ENCODE measurements around the gene C1RL. TPM values are rescaled to one million over a fixed set of nuclear protein-coding genes. Genes with fewer than 3 reads are reported as not detected.

Gene C1RL
- total RNA-seq, 2 experiments from 2014 or later = 12.2 to 14.1 TPM

- ChIA-PET POLR2A (no interaction called here), CTCF (no interaction called here)
- ATAC-seq (ENCODE audit: poor library complexity) = no peak
- no peaks in the 10 kb centered on the region for H3K9me3 ChIP-seq (ENCODE audit: control insufficient read depth in 1 of 2, insufficient read depth in 1 of 2, low read length in 2 of 2)
- H3K27ac ChIP-seq (ENCODE audit: low read depth in 1 of 2, low read length in 2 of 2) = no peak overlapping the region
- TF ChIP-seq CTCF (IDR thresholded peaks at IDR 0.05) = no peak
- Mint-ChIP-seq H3K27me3 (no peaks in the 10 kb centered on the region), H3K4me1 (ENCODE audit: low read depth) (no peaks in the 10 kb centered on the region), H3K4me3 (no peak overlapping the region), H3K36me3 (ENCODE audit: low read depth) (peaks cover 76% of the 10 kb centered on the region), H3K9me3 (no peaks in the 10 kb centered on the region), H3K27ac (no peak overlapping the region)
- no peak overlapping the region for H3K4me3 ChIP-seq (ENCODE audit: low read length)
- intact Hi-C loops (cut with DNase I, micrococcal nuclease) = no loop called here
- H3K4me1 ChIP-seq (ENCODE audit: insufficient read depth, low read length) = no peaks in the 10 kb centered on the region
- no peaks in the 10 kb centered on the region for H3K27me3 ChIP-seq (ENCODE audit: control insufficient read depth in 1 of 2, insufficient read depth in 2 of 2, low read length in 2 of 2)
- DNase-seq = no peak
- H3K36me3 ChIP-seq (ENCODE audit: insufficient read depth, low read length) = peaks cover 71% of the 10 kb centered on the region
These were observed 37.2 kb upstream of the C1RL start for GRCh38 chr12:7146228-7146627.

GRCh38 chr12:7145671-7146070 lies 36.7 kb upstream of the C1RL start:
- H3K4me3 Mint-ChIP-seq = no peak overlapping the region
- H3K9me3 Mint-ChIP-seq = no peaks in the 10 kb centered on the region
- no peak overlapping the region for H3K4me3 ChIP-seq (ENCODE audit: low read length)
- H3K36me3 Mint-ChIP-seq (ENCODE audit: low read depth) = peaks cover 74% of the 10 kb centered on the region
- ChIA-PET CTCF (interaction anchor here (1.4 kb wide), 1 partner anchor 36 kb away, joined by 3 read pairs; no protein-coding TSS in a partner anchor), POLR2A (no interaction called here)
- no peaks in the 10 kb centered on the region for H3K4me1 Mint-ChIP-seq (ENCODE audit: low read depth)
- H3K27ac Mint-ChIP-seq = no peak overlapping the region
- no peak overlapping the region for H3K27ac ChIP-seq (ENCODE audit: low read depth in 1 of 2, low read length in 2 of 2)
- no peaks in the 10 kb centered on the region for H3K27me3 ChIP-seq (ENCODE audit: control insufficient read depth in 1 of 2, insufficient read depth in 2 of 2, low read length in 2 of 2)
- intact Hi-C loops (cut with DNase I, micrococcal nuclease) = no loop called here
- peaks cover 69% of the 10 kb centered on the region for H3K36me3 ChIP-seq (ENCODE audit: insufficient read depth, low read length)
- no peaks in the 10 kb centered on the region for H3K9me3 ChIP-seq (ENCODE audit: control insufficient read depth in 1 of 2, insufficient read depth in 1 of 2, low read length in 2 of 2)
- no peaks in the 10 kb centered on the region for H3K4me1 ChIP-seq (ENCODE audit: insufficient read depth, low read length)
- no peak for TF ChIP-seq CTCF (IDR thresholded peaks at IDR 0.05)
- DNase-seq (no peak), ATAC-seq (ENCODE audit: poor library complexity) (no peak)
- H3K27me3 Mint-ChIP-seq = no peaks in the 10 kb centered on the region

- ChIA-PET CTCF (interaction anchor here (1.4 kb wide), 2 partner anchors 32 to 35 kb away, joined by 3 to 7 read pairs; no protein-coding TSS in a partner anchor), POLR2A (interaction anchor here (0.7 to 0.8 kb wide), 2 partner anchors 199 to 219 kb away, joined by 3 to 4 read pairs; no protein-coding TSS in a partner anchor)
- Mint-ChIP-seq H3K9me3 (no peaks in the 10 kb centered on the region), H3K27me3 (no peaks in the 10 kb centered on the region), H3K27ac (no peak overlapping the region), H3K36me3 (ENCODE audit: low read depth) (peaks cover 69% of the 10 kb centered on the region), H3K4me1 (ENCODE audit: low read depth) (no peaks in the 10 kb centered on the region), H3K4me3 (no peak overlapping the region)
- DNase-seq (peak in 3 of 14 experiments; percentile 40 to 53 (median 53)), ATAC-seq (ENCODE audit: poor library complexity) (peak; percentile 59)
- H3K36me3 ChIP-seq (ENCODE audit: insufficient read depth, low read length) = peaks cover 64% of the 10 kb centered on the region
- no peak overlapping the region for H3K27ac ChIP-seq (ENCODE audit: low read depth in 1 of 2, low read length in 2 of 2)
- intact Hi-C loops (cut with DNase I, micrococcal nuclease) = no loop called here
- H3K4me1 ChIP-seq (ENCODE audit: insufficient read depth, low read length) = no peaks in the 10 kb centered on the region
- H3K9me3 ChIP-seq (ENCODE audit: control insufficient read depth in 1 of 2, insufficient read depth in 1 of 2, low read length in 2 of 2) = no peaks in the 10 kb centered on the region
- peak; percentile 80 for TF ChIP-seq CTCF (IDR thresholded peaks at IDR 0.05)
- H3K4me3 ChIP-seq (ENCODE audit: low read length) = no peak overlapping the region
- no peaks in the 10 kb centered on the region for H3K27me3 ChIP-seq (ENCODE audit: control insufficient read depth in 1 of 2, insufficient read depth in 2 of 2, low read length in 2 of 2)
These were observed 35.6 kb upstream of the C1RL start for GRCh38 chr12:7144414-7145120.
